Parathyroid adenoma (tissue), 2 donors: Measurements from ENCODE around the gene RALGAPA2.

Source experiments
- H2AFZ ChIP-seq: fragments of 300-600 bp; sonication (generic); one replicate; pipeline ENCODE4 v1.7.0; 2017; ENCODE audit warnings: antibody characterized with exemption, mild to moderate bottlenecking
- H3K27ac ChIP-seq: fragments of 300-600 bp; sonication (generic); one replicate; pipeline ENCODE4 v1.7.0; 2017
- H3K27me3 ChIP-seq: fragments of 300-600 bp; sonication (generic); one replicate; pipeline ENCODE4 v1.7.0; 2017; ENCODE audit warnings: low read length; ENCODE audit not compliant: control insufficient read depth, insufficient read depth
- H3K36me3 ChIP-seq: fragments of 300-600 bp; sonication (generic); one replicate; pipeline ENCODE4 v1.7.0; 2017; ENCODE audit warnings: low read length; ENCODE audit not compliant: control insufficient read depth, insufficient read depth
- H3K4me1 ChIP-seq: fragments of 300-600 bp; sonication (generic); one replicate; pipeline ENCODE4 v1.7.0; 2017; ENCODE audit warnings: control low read depth
- H3K4me2 ChIP-seq: fragments of 300-600 bp; sonication (generic); one replicate; pipeline ENCODE4 v1.7.0; 2017; ENCODE audit warnings: low read length
- H3K4me3 ChIP-seq: fragments of 300-600 bp; sonication (generic); one replicate; pipeline ENCODE4 v1.7.0; 2017; ENCODE audit warnings: low read depth, low read length
- H3K79me2 ChIP-seq: fragments of 300-600 bp; sonication (generic); one replicate; pipeline ENCODE4 v1.7.0; 2017; ENCODE audit warnings: control low read depth
- H3K9ac ChIP-seq: fragments of 300-600 bp; sonication (generic); one replicate; pipeline ENCODE4 v1.7.0; 2017; ENCODE audit warnings: mild to moderate bottlenecking
- H3K9me3 ChIP-seq: fragments of 300-600 bp; sonication (generic); one replicate; pipeline ENCODE4 v1.7.0; 2017; ENCODE audit warnings: low read length; ENCODE audit not compliant: control insufficient read depth
- TF ChIP-seq, protein P1 (sequence below): fragments of 300-600 bp; sonication (generic); IDR thresholded peaks from one replicate; pipeline ENCODE4 v1.7.0; 2017; ENCODE audit warnings: antibody characterized with exemption, mild to moderate bottlenecking
- donor health status: primary hyperparathyroidism.

The RALGAPA2 gene

DNA sequence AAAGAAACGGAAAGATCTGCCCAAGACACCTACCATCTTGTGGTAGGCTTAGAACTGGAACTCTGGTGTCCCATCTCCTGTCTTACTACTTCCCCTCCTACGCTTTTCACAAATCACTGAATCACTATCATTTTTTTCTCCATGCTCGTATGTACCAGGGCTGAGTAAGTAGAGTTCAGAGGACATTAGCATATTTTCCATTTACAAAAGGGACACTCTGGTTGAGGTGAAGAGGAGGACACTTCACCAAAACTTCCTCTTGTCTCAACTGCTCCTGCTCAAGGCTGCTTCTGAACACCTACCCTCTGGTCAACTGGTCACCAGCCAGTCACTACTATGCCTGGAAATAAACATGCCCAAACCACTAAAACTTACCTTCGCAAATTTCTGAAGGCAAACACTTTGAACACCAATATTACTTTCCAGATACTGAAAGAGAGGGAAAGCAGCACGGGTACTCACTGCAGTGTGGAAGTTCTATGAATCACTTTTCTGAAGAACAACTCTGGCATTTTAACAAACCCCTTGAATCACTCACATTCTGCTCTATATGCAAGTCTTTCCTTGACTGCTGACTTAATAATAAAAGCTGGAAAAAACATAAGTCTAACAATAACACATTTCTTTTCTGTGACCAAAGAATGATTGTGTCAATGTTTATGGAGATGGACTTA is 221.2 kb downstream of the RALGAPA2 start:
- H3K79me2 ChIP-seq = no peaks in the 10 kb centered on the region
- H3K36me3 ChIP-seq = no peaks in the 10 kb centered on the region

DNA sequence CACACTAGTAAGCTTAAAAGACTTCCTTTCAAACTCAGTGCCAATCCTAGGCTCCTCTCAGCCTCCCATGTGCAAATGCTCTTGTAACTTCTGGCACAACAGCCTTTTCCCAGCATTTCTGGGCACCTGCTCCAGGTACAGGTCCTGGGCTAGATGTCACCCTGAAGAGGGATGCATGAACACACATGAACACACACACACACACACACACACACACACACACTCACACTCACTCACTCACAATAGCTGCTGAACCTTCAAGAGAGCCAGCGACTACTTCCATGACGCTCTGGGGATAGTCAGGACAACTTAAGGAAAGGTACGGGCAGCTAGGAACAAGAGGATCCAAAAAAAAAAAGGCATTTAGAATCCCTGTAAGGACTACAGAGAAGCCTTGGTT is 221.8 kb downstream of the RALGAPA2 start:
- no peaks in the 10 kb centered on the region for H3K9me3 ChIP-seq
- TF ChIP-seq, protein P1, sequence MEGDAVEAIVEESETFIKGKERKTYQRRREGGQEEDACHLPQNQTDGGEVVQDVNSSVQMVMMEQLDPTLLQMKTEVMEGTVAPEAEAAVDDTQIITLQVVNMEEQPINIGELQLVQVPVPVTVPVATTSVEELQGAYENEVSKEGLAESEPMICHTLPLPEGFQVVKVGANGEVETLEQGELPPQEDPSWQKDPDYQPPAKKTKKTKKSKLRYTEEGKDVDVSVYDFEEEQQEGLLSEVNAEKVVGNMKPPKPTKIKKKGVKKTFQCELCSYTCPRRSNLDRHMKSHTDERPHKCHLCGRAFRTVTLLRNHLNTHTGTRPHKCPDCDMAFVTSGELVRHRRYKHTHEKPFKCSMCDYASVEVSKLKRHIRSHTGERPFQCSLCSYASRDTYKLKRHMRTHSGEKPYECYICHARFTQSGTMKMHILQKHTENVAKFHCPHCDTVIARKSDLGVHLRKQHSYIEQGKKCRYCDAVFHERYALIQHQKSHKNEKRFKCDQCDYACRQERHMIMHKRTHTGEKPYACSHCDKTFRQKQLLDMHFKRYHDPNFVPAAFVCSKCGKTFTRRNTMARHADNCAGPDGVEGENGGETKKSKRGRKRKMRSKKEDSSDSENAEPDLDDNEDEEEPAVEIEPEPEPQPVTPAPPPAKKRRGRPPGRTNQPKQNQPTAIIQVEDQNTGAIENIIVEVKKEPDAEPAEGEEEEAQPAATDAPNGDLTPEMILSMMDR = no peak
- no peaks in the 10 kb centered on the region for H3K79me2 ChIP-seq
- H3K27ac ChIP-seq = no peak overlapping the region
- no peaks in the 10 kb centered on the region for H3K36me3 ChIP-seq
- H3K4me1 ChIP-seq = no peaks in the 10 kb centered on the region
- H2AFZ ChIP-seq = no peak overlapping the region
- H3K4me2 ChIP-seq = no peak overlapping the region
- no peak overlapping the region for H3K9ac ChIP-seq
- no peak overlapping the region for H3K4me3 ChIP-seq
- H3K27me3 ChIP-seq = no peaks in the 10 kb centered on the region

More for the DNA sequence above, 221.2 kb downstream of the RALGAPA2 start:
- no peak overlapping the region for H2AFZ ChIP-seq
- TF ChIP-seq, protein P1 = no peak
- H3K27ac ChIP-seq = no peak overlapping the region
- H3K4me1 ChIP-seq = no peaks in the 10 kb centered on the region
- H3K9ac ChIP-seq = no peak overlapping the region
- no peaks in the 10 kb centered on the region for H3K9me3 ChIP-seq
- no peak overlapping the region for H3K4me2 ChIP-seq
- no peaks in the 10 kb centered on the region for H3K27me3 ChIP-seq
- H3K4me3 ChIP-seq = no peak overlapping the region

DNA sequence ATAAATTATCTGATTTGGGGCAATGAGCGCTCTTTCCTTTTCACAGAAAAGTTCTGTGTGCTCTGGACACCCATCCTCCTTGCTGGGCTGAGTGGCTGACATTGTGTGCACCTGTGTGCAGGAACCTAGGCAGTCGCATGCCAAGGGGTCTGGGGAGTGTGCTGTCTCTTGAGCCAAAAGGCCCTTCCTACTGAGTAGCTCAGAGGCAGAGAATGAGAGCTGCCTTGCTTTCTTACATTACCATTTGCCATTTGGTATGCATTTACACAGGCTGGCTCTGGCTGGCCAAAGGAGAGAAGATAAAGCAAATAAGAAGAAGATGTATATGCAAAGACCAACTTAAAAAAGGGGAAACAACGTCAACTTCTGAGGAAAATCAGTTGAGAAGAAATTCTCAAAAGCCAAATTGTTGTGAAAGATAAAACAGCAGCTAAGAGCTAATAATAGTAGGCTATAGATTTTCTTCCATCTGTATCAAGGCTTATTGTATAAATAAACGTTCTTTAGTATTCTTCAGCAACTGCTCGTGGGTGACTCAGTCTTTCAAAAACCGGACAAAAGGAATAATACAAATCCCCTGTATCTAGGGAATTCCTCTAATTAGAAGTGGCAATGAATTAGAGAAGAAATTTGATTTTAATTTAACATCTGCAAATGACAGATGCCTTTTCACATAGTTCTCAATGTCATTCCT is 222.6 kb downstream of the RALGAPA2 start:
- Histone ChIP-seq H3K9ac (no peak overlapping the region), H3K4me1 (no peaks in the 10 kb centered on the region), H2AFZ (no peak overlapping the region), H3K27ac (no peak overlapping the region), H3K4me3 (no peak overlapping the region), H3K36me3 (no peaks in the 10 kb centered on the region), H3K4me2 (no peak overlapping the region), H3K9me3 (no peaks in the 10 kb centered on the region), H3K27me3 (no peaks in the 10 kb centered on the region), H3K79me2 (no peaks in the 10 kb centered on the region)
- TF ChIP-seq, protein P1 = no peak

DNA sequence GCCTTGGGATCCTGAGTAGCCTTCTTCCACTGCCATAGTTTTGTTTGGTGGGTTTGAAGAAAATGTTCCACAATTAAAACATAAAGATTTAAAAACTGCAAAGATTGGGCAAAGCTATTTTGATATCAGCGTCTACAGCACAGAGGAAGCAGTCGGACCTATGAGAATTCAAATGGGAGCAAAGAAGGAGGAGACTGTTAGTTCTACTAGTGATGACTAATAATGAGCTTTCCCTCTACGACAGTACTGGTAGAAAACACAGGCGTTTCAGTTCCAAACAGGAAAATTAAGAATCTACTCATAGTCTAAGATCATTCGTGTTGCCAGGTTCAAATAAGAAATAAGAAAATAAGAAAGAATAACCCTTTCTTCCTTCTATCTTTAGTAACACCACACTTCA is 223.4 kb downstream of the RALGAPA2 start:
- Histone ChIP-seq H3K27me3 (no peaks in the 10 kb centered on the region), H3K9me3 (no peaks in the 10 kb centered on the region), H3K4me3 (no peak overlapping the region), H3K9ac (no peak overlapping the region), H3K79me2 (no peaks in the 10 kb centered on the region), H2AFZ (no peak overlapping the region), H3K27ac (no peak overlapping the region), H3K4me2 (no peak overlapping the region), H3K4me1 (no peaks in the 10 kb centered on the region), H3K36me3 (no peaks in the 10 kb centered on the region)
- TF ChIP-seq, protein P1 = no peak
